Fibroblast of gingiva (primary cell): ENCODE data around the gene DEK.
"Not testable (repeated sequence)": the region's sequence is repeated elsewhere in the genome, so short reads cannot be mapped to it uniquely, and the experiment has no call there.

Experiments used
- DNase-seq: peaks from one replicate; pipeline ENCODE4 v3.0.0-alpha.2; 2011; ENCODE audit warnings: low read depth

The DEK gene

DNA sequence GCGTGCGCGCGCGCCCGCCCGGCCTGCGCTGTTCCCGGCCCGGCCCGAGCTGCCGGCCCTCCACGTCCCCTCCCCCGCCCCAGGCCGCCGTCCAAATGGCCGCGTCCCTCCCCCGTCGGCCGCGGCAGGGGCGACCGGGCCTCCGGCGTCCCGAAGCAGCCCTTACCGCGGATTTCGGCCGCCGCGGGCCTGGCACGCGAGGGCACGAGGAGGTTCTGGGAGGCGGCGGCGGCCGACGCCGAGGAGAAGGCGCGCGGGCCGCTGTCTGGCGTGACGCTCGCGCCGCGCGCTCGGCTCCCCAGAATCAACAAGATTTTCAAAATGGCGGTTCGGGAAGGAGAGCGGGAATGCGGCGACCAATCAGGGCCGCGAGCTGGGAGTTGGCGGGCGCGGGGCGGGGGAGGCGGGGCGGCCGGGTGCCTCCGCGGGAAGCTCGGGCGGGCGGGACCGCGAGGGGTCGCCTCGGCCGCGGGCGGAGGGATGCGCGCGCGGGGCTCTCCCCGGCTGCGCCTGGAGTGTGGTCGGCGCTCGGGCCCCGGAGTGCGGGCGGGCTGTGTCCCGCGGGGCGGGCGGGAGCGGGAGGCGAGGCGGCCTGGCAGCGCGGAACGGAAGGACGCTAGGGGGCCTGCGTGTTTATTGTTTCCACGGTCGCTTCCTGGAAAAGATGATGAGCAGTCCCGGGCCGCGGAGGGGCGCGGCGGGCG is at the start of gene DEK:
Gene DEK (minus strand): TSS at position 312 of the 704 bp plus-strand sequence. CDS start 543 bp downstream, outside the sequence.
- peak; percentile 83 for DNase-seq

DNA sequence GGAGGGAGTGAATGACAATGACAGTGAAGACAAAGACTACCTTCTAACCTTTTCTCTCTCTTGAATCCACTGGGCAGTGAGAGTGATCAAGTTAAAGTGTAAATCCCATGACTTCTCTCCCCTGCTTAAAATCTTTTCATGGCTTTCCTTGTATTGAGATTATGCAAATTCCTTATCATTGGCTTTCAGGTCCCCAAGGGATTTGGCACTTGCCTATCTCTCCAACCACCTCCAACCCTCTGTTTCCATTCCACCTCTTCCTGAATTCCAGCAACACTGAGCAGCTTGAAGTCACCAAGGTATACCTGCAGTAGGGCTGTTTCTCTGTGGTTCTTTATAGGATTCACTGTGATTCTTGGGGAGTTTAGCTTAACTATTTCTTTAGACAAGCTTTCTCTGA is 48.0 kb upstream of the DEK start:
- no peak for DNase-seq

GRCh38 chr6:18310010-18310409 is 45.7 kb upstream of the DEK start:
- not testable (repeated sequence) for DNase-seq

- DNase-seq = no peak
Measured at GRCh38 chr6:18309046-18309445, 44.7 kb upstream of the DEK start.

DNA sequence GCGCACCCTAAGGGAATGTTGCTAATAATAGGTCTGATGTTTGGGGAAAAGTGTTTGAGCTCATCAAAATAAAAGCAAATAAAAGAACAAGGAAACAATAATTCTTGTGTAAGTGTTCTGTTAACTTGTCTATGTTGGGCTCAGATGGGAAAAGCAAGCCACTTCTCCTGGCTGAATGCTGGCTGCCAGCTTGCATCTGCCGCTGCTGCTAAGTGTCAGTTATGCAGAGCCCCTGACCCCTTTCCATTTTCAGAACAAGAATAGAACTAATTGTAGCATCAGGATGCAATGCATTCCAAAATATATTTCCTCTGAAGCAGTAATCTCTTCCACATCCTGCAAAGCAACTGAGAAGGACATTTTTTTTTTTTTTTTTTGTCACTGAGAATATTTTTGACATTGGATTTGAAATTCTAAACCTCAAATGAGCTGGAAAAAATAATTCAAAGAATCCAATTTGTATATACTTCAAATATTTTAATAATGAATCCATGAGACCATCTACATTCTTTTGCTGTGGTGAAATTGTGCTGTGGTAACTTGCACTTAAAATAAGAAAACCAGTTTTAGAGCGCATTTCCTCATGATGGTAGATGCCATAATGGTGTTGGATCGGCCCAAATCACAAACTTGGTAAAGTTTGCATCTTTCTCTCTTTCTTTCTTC is 43.9 kb upstream of the DEK start:
- DNase-seq = peak; percentile 90

- DNase-seq = peak; percentile 76
Measured at GRCh38 chr6:18306977-18307376, 42.6 kb upstream of the DEK start.

DNA sequence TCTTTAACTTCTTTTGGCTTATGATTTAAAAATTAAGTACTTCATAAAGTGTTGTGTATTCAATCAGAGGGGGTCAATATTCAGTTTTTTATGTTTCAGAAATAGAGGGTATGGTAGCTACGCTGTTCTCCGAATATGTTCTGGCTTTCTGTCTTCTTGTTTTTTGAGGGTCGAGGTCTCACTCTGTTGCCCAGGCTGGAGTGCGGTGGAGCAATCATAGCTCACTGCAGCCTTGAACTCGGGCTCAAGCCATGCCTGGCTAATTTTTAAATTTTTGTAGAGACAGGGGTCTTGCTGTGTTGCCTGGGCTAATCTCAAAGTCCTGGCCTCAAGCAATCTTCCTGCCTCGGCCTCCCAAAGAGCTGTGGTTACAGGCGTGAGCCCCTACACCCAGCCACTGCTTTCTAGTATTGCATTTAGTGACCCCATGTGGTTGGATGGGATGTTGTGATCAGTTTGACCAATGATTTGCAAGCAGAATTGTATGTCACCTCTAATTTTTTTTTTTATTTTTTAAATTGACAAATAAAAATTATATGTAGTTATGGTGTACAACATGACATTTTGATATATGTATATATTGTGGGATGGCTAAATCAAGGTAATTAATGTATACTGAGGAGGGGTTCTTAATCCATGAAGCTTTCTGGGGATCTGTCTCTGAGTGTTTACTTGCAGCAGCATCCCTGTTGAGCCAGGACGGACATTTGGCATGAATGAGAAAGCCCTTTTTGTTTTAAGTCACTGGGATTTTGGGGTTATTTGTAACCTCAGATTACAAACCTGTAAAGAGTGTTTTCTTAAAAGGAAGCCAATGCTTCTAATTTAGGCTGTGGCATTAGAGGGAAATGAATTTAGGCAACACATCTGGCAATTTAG is 38.5 kb upstream of the DEK start:
- peak; percentile 11 for DNase-seq

GRCh38 chr6:18293076-18293904 is 29.0 kb upstream of the DEK start:
- DNase-seq = no peak

- DNase-seq = no peak
Measured at GRCh38 chr6:18289283-18289682, 25.0 kb upstream of the DEK start.

- no peak for DNase-seq
Measured at GRCh38 chr6:18284261-18284660, 19.9 kb upstream of the DEK start.

GRCh38 chr6:18281564-18281963 is 17.2 kb upstream of the DEK start:
- DNase-seq = no peak

DNA sequence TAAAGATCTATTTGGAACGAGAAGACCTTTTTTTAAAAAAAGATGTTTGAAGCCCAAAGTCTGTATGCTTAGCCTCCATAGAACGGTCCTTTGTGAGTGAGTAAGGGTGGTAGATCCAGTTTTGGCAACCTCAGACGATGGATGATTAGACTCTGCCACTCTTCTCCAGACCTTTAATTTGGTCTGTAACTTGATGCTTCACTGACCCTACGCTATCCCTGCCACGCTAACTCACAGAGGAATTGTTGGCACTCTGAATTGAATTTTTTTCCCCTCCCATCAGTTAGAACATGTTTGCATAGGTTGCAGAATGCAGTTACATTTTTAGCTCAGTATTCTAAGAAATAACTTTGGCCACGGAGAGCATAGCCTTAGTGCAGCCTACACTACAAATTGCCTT is 15.8 kb upstream of the DEK start:
- DNase-seq = peak; percentile 59

DNA sequence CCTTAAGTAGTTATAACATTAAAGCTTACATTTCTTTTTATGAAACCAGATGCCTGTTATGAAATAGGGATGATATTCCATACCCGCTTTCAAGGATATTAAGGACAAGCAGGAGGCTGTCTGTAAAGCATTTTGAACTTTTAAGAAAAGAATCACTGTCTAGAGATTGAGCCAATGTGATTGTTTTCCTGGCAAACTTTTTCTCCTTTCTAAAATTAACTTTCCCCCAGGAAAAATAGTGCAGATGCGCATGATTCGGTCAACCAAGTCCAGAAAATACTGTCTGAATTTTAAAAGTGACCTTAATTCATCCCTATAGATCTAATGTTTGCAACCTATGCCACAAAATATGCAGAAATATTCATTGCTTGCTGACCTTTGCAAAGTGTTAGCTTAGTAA is 15.1 kb upstream of the DEK start:
- DNase-seq = peak; percentile 45

DNA sequence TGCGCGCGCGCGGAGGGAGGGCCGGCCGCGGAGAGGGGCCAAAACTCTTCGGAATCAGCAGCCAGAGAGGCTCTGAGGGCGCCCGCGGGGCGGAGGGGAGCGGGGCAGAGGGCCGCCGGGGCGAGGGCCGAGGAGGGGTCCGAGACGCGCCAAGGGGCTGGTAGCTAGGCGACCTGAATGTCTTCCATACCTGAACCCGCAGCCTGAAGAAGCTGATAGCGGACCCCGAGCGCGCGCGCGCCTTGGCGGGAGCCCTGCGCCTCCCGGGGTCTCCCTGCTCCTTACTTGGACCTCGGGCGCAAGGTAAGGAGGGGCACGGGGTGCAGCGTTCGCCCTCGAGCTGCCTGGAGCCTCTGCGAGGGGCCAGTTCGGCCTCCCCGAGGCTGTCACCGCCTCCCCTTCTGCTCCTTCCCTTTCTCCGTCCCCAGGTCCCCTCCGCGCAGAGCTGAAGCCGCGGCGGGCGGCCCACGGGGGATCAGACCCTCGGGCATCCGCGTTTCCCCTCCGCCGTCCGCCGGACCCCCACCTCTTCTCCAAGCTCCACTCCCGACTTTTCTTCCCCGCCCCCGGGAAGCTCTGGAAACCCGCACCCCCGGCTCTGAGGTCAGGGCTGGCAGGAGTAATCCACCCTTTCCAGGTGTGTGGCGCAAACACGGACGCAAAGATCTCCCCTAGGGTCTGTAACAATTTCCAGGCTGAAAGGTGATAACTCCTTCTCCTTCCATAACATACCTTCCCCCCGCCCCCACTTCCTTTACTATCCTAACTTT is 13.1 kb upstream of the DEK start:
- DNase-seq = no peak

DNA sequence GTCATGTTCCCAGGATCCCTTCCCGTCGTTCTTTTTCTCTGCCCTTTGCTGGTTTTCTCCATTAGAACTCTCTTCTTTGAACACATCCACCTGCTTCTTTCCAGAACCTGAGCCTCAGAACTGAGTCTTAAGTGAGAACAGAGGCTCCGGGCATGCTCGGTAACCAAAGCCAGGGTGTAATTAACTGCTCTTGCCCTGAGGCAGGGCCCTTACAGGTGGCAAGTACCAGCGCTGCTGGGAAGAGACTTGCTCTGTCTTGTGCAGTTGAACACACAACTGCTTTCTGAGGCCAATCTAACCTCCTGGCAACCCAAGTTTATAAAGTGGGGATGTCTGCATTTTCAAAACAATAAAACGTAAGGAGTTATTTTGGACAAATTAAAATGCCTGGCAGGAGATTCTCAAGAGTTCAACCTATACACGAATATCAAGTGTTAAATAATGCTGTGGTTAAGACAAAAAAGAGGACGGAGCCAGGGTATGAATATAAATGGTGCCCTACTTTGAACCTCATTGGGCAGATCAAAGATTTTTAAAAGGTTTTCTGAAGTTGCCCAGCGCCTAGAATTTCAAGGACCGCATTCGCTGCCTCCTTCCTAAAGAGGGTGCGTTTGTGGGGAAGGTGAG is 12.4 kb upstream of the DEK start:
- no peak for DNase-seq

DNA sequence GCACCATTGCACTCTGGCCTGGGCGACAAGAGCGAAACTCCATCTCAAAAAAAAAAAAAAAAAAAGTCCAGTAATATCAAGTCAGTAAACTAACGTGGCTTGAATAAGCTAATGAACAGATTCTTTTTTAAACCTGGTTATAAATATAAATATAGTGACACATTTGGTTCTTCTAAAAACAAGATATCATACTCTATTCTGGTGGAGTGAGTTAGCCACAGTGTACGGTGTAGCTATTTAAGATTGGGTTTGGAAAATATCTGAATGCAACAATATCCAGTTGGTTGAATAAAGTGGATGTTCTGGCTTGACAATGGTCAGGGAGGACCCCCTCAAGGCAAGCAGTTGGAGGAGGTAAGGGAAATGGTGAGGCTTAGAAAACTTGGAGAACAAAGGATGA is 5.9 kb upstream of the DEK start:
- DNase-seq = no peak

DNA sequence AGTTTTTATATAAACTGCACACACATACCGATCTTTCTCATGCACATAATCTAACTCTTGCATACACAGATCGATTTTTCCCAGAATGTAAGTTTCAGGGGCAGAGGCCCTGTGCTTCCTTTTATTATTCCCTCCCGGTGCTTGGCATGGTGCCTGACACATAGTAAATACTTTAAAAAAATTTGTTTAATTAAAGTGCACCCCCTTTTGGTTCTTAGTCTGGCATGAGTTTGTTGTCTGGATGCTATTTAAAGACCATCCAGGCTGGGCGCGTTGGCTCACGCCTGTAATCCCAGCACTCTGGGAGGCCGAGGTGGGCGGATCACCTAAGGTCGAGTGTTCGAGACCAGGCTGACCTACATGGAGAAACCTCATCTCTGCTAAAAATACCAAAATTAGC is 5.4 kb upstream of the DEK start:
- no peak for DNase-seq

DNA sequence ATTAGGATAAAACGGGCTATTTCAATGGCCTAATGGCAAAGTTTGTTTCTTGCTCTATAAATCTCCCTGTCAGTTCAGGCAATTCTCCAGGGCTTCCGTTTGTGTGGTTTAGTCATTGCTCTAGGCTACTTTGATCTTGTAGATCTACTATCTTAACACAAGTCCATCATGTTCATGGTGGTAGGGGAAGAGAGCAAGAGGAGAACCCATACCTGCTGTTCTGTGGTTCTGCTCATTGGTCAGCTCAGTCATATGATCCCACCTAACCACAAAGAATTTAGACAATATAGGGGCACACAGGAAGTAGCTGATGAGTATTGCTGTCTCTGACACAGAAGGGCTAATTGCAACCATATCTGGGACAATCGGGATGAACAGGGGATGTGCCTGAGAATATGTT is 4.9 kb upstream of the DEK start:
- no peak for DNase-seq

DNA sequence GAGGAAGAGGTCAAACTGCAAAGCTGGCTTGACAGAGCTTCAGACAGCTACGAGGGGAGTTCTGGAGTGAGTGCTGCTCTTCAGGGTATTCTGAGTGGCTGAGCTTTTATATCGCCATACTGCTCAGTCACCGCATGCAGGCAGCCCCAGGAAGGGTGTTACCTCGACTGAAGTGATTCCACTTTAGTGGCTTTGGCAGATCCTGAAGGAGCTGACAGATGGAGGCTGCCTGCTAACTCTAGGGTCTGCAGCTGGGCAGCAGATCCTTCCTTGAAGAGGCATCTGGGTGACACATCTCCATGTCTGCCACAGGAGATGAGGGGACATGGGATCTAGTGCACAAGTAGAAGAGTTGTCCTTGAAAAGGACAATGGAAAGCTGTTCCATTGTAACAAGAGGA is 3.7 kb upstream of the DEK start:
- no peak for DNase-seq

GRCh38 chr6:18266523-18266912 is 2.2 kb upstream of the DEK start:
- DNase-seq = no peak
